H1 (cell line): Measurements from ENCODE around the gene ZACN. TPM values are rescaled to one million over a fixed set of nuclear protein-coding genes. Genes with fewer than 3 reads are reported as not detected.

ENCODE experiments used
- CTCF ChIA-PET: fragments of 300-600 bp; sonication (Branson Sonifier 250); formaldehyde crosslinking; loops from one replicate; lab custom pipeline; 2021; ENCODE audit not compliant: partially characterized antibody; lab: Charles Lee
- POLR2A ChIA-PET: fragments of 300-600 bp; sonication (Branson Sonifier 250); formaldehyde crosslinking; loops from one replicate; lab custom pipeline; 2021; ENCODE audit warnings: inconsistent platforms; ENCODE audit not compliant: partially characterized antibody; lab: Charles Lee
- DNase-seq, 2 experiments: peaks; one replicate each; pipeline versions ENCODE4 v3.0.0 to v3.0.0-alpha.2; 2010 to 2022; ENCODE audit warnings: low spot score in 2 of 2, low read depth in 1 of 2, mixed read lengths in 1 of 2
- FAIRE-seq: peaks from 2 replicates; lab custom pipeline; 2011; peaks lifted over from hg19 to GRCh38; lab: Jason Lieb, UNC
- H2AFZ ChIP-seq: 2 replicates; pipeline ENCODE4 v1.8.1; 2012; ENCODE audit warnings: low read length, inconsistent platforms
- H2AK5ac ChIP-seq: 2 replicates; pipeline ENCODE4 v1.6.1; 2013; ENCODE audit warnings: low read depth, low read length
- H2BK120ac ChIP-seq: replicated peaks from 2 replicates; pipeline ENCODE3; 2013; ENCODE audit warnings: low read depth, low read length, inconsistent platforms
- H2BK12ac ChIP-seq: 2 replicates; pipeline ENCODE4 v1.6.1; 2013; ENCODE audit warnings: low read depth, low read length
- H2BK15ac ChIP-seq: 2 replicates; pipeline ENCODE4 v1.6.1; 2013; ENCODE audit warnings: low read length
- H2BK20ac ChIP-seq: 2 replicates; pipeline ENCODE4 v1.6.1; 2013; ENCODE audit warnings: low read length
- H2BK5ac ChIP-seq: 2 replicates; pipeline ENCODE4 v1.6.1; 2013; ENCODE audit warnings: low read depth, low read length
- H3K14ac ChIP-seq: 2 replicates; pipeline ENCODE4 v1.6.1; 2013; ENCODE audit warnings: inconsistent platforms; ENCODE audit not compliant: insufficient read length
- H3K18ac ChIP-seq: 2 replicates; pipeline ENCODE4 v1.6.1; 2013; ENCODE audit warnings: low read length; ENCODE audit errors: extremely low read depth
- H3K23ac ChIP-seq: 2 replicates; pipeline ENCODE4 v1.6.1; 2013; ENCODE audit warnings: inconsistent platforms; ENCODE audit not compliant: insufficient read length
- H3K23me2 ChIP-seq: 2 replicates; pipeline ENCODE4 v1.6.1; 2013; ENCODE audit warnings: low read depth, low read length
- H3K27ac ChIP-seq: 2 replicates; pipeline ENCODE4 v1.6.1; 2011; ENCODE audit warnings: low read depth, low read length, inconsistent platforms
- H3K27me3 ChIP-seq, 4 experiments: replicated peaks in 1 of 4; 1 replicate in 1 of 4; 2 replicates in 3 of 4; pipeline versions ENCODE4 v1.6.1 to v1.8.1; 2011 to 2013; ENCODE audit warnings: low read length in 3 of 4, mild to moderate bottlenecking in 3 of 4, inconsistent platforms in 2 of 4, mixed read lengths in 2 of 4, moderate library complexity in 1 of 4; ENCODE audit not compliant: control insufficient read depth in 3 of 4, insufficient read depth in 3 of 4; ENCODE audit errors: extremely low read depth in 1 of 4
- H3K36me3 ChIP-seq, 4 experiments: 2 replicates each; pipeline versions ENCODE4 v1.6.1 to v1.8.1; 2011 to 2013; ENCODE audit warnings: mild to moderate bottlenecking in 4 of 4, low read length in 3 of 4, moderate library complexity in 2 of 4, control low read depth in 1 of 4, inconsistent platforms in 1 of 4; ENCODE audit not compliant: insufficient read depth in 4 of 4, control insufficient read depth in 2 of 4
- H3K4ac ChIP-seq: replicated peaks from 2 replicates; pipeline ENCODE3; 2013; ENCODE audit warnings: low read length, low read depth, mixed read lengths, inconsistent platforms; ENCODE audit not compliant: insufficient read length
- H3K4me1 ChIP-seq, 4 experiments: replicated peaks in 1 of 4; 1 replicate in 1 of 4; 2 replicates in 3 of 4; pipeline versions ENCODE4 v1.6.1 to v1.8.1; 2011 to 2013; ENCODE audit warnings: low read length in 3 of 4, inconsistent platforms in 2 of 4, mixed read lengths in 1 of 4; ENCODE audit not compliant: insufficient read depth in 4 of 4, control insufficient read depth in 3 of 4
- H3K4me2 ChIP-seq, 2 experiments: 2 replicates each; pipeline versions ENCODE4 v1.6.1 to v1.8.1; 2011 to 2013; ENCODE audit warnings: low read depth in 2 of 2, low read length in 2 of 2, control low read depth in 1 of 2, inconsistent platforms in 1 of 2, mild to moderate bottlenecking in 1 of 2; ENCODE audit not compliant: insufficient read depth in 1 of 2
- H3K4me3 ChIP-seq, 4 experiments: fragments of 200-600, 300-600 bp in 1 of 4; sonication (generic), shearing (Covaris generic), sonication (Bioruptor Twin) in 1 of 4; 2 replicates each; pipeline versions ENCODE4 v1.5.1 to v1.8.1; 2011 to 2016; ENCODE audit warnings: low read length in 4 of 4, low read depth in 3 of 4, control low read depth in 2 of 4, inconsistent platforms in 2 of 4, mild to moderate bottlenecking in 2 of 4, mixed read lengths in 1 of 4, moderate library complexity in 1 of 4; ENCODE audit not compliant: insufficient read depth in 2 of 4; ENCODE audit errors: extremely low read depth in 1 of 4
- H3K56ac ChIP-seq: replicated peaks from 2 replicates; pipeline ENCODE3; 2013; ENCODE audit warnings: low read depth, mild to moderate bottlenecking, mixed read lengths, low read length, inconsistent platforms; ENCODE audit not compliant: insufficient read length
- H3K79me1 ChIP-seq: 2 replicates; pipeline ENCODE4 v1.6.1; 2013; ENCODE audit warnings: low read depth, low read length, control low read depth
- H3K79me2 ChIP-seq, 2 experiments: 2 replicates each; pipeline versions ENCODE4 v1.6.1 to v1.8.1; 2012 to 2013; ENCODE audit warnings: low read length in 2 of 2, mild to moderate bottlenecking in 2 of 2, inconsistent platforms in 1 of 2; ENCODE audit not compliant: insufficient read depth in 2 of 2, control insufficient read depth in 1 of 2
- H3K9ac ChIP-seq, 4 experiments: replicated peaks in 1 of 4; 1 replicate in 1 of 4; 2 replicates in 3 of 4; pipeline versions ENCODE4 v1.6.1 to v1.8.1; 2011 to 2013; ENCODE audit warnings: low read depth in 3 of 4, low read length in 3 of 4, control low read depth in 2 of 4, mild to moderate bottlenecking in 2 of 4, moderate library complexity in 2 of 4, inconsistent platforms in 1 of 4; ENCODE audit errors: extremely low read depth in 1 of 4
- H3K9me3 ChIP-seq, 2 experiments: 2 replicates each; pipeline versions ENCODE4 v1.6.1 to v1.8.1; 2012 to 2013; ENCODE audit warnings: mild to moderate bottlenecking in 2 of 2, moderate library complexity in 2 of 2, control low read depth in 1 of 2, inconsistent platforms in 1 of 2, low read depth in 1 of 2, low read length in 1 of 2, mixed read lengths in 1 of 2; ENCODE audit not compliant: insufficient read depth in 2 of 2
- H4K20me1 ChIP-seq, 2 experiments: replicated peaks in 1 of 2; 2 replicates each; pipeline versions ENCODE3 to v1.8.1; 2011 to 2013; ENCODE audit warnings: inconsistent platforms in 2 of 2, low read length in 2 of 2, mild to moderate bottlenecking in 1 of 2; ENCODE audit not compliant: insufficient read depth in 2 of 2, control insufficient read depth in 1 of 2
- H4K5ac ChIP-seq: 2 replicates; pipeline ENCODE4 v1.6.1; 2013; ENCODE audit warnings: low read length, low read depth, mixed read lengths, inconsistent platforms; ENCODE audit not compliant: insufficient read length
- H4K8ac ChIP-seq: 2 replicates; pipeline ENCODE4 v1.8.0; 2013; ENCODE audit warnings: mild to moderate bottlenecking, moderate library complexity, low read length, inconsistent platforms; ENCODE audit not compliant: insufficient read depth; ENCODE audit errors: extremely low read depth
- H4K91ac ChIP-seq: replicated peaks from 2 replicates; pipeline ENCODE3; 2013; ENCODE audit warnings: low read length, mixed read lengths, inconsistent platforms; ENCODE audit not compliant: insufficient read length
- ATF3 ChIP-seq: IDR thresholded peaks from 2 replicates; pipeline ENCODE4 v1.6.1; 2011; ENCODE audit warnings: low read depth, mild to moderate bottlenecking, low read length; ENCODE audit not compliant: insufficient read depth
- BCL11A ChIP-seq, 2 experiments: IDR thresholded peaks; one replicate each; pipeline ENCODE4 v1.6.1; 2011; ENCODE audit warnings: low read depth in 2 of 2, low read length in 2 of 2, mild to moderate bottlenecking in 2 of 2
- CHD2 ChIP-seq: IDR thresholded peaks from 2 replicates; pipeline ENCODE4 v1.6.1; 2012; ENCODE audit warnings: low read length, improper control_type of control experiment
- CREB1 ChIP-seq: IDR thresholded peaks from 2 replicates; pipeline ENCODE4 v1.6.1; 2012; ENCODE audit warnings: inconsistent platforms
- CTBP2 ChIP-seq: IDR thresholded peaks from 2 replicates; pipeline ENCODE4 v1.7.0; 2011; ENCODE audit warnings: borderline replicate concordance, mild to moderate bottlenecking, moderate library complexity, mixed read lengths, low read length; ENCODE audit not compliant: insufficient read depth, insufficient read length
- E2F6 ChIP-seq: IDR thresholded peaks from 2 replicates; pipeline ENCODE4 v1.6.1; 2012; ENCODE audit warnings: inconsistent platforms
- NANOG ChIP-seq: IDR thresholded peaks from 2 replicates; pipeline ENCODE4 v1.6.1; 2011; ENCODE audit warnings: low read length, low read depth, mild to moderate bottlenecking, inconsistent platforms; ENCODE audit not compliant: insufficient read depth, poor library complexity, severe bottlenecking
- POLR2A ChIP-seq, 2 experiments: IDR thresholded peaks; 1 replicate in 1 of 2; 2 replicates in 1 of 2; pipeline ENCODE4 v1.6.1; 2011; ENCODE audit warnings: low read depth in 2 of 2, low read length in 2 of 2, mild to moderate bottlenecking in 2 of 2; ENCODE audit errors: control extremely low read depth in 1 of 2
- POLR2AphosphoS5 ChIP-seq: IDR thresholded peaks from 2 replicates; pipeline ENCODE4 v1.6.1; 2011; ENCODE audit warnings: low read depth, low read length
- SIN3A ChIP-seq, 2 experiments: IDR thresholded peaks in 1 of 2; conservative IDR thresholded peaks in 1 of 2; 2 replicates each; pipeline ENCODE4 v1.6.1; 2011 to 2012; ENCODE audit warnings: low read length in 2 of 2, improper control_type of control experiment in 1 of 2, low read depth in 1 of 2, mild to moderate bottlenecking in 1 of 2
- SP1 ChIP-seq: IDR thresholded peaks from 2 replicates; pipeline ENCODE4 v1.6.1; 2011; ENCODE audit warnings: low read depth, low read length
- ZNF274 ChIP-seq: IDR thresholded peaks from 2 replicates; pipeline ENCODE4 v1.7.0; 2012; ENCODE audit warnings: low read length, borderline replicate concordance; ENCODE audit errors: extremely low read depth
- WGBS, 2 experiments: shearing (Covaris generic) in 1 of 2; methylation state at CpG; one replicate each; pipeline versions ENCODE4 v1.1.6 to v1.1.7; 2013 to 2015; ENCODE audit warnings: low lambda C conversion rate in 2 of 2, mixed read lengths in 2 of 2, inconsistent platforms in 1 of 2, low coverage in 1 of 2, missing lambda C conversion rate in 1 of 2; ENCODE audit not compliant: insufficient replicate concordance in 2 of 2, insufficient coverage in 1 of 2, insufficient read length in 1 of 2; ENCODE audit errors: extremely low coverage in 1 of 2, missing lambda C conversion rate in 1 of 2; 5-methylcytosine and 5-hydroxymethylcytosine counted together
- polyA plus RNA-seq, 7 experiments: library from polyadenylated mRNA; depleted of rRNA in 3 of 7; stranded (reverse) in 5 of 7; unstranded in 2 of 7; fragments of >200 nt in 5 of 7; fragments of 200-250 nt in 2 of 7; gene quantifications; 1 replicate in 5 of 7; 2 replicates in 1 of 7; 4 replicates in 1 of 7; pipeline versions ENCODE4 v1.2.1 to v1.2.3, GENCODE V29; 2011 to 2013; ENCODE audit warnings: missing spikeins in 2 of 7, mixed read lengths in 2 of 7
- total RNA-seq: library from RNA; stranded (reverse); fragmentation: NEBNext Ultra II Directional; extraction: Animal tissue kit (Norgen Biotek cat#: 25700); gene quantifications from 2 replicates; pipeline ENCODE4 v1.2.1, GENCODE V29; 2021

ZACN gene
- total and polyA plus RNA-seq, 2 of the 8 experiments (the other 6 are each of a cell fraction or from before 2014, with no cell fraction given) = 0.26 TPM; not detected in 1

- Histone ChIP-seq H3K18ac (no peak overlapping the region), H3K14ac (no peak overlapping the region), H3K4ac (no peak overlapping the region), H3K4me1 (peaks cover 0 to 2% (median 0%) of the 10 kb centered on the region in 4 experiments; a peak in 1 of 7 replicates), H3K79me1 (no peaks in the 10 kb centered on the region; the same call in 1 of the 2 replicates), H2BK5ac (no peak overlapping the region), H3K27me3 (no peaks in the 10 kb centered on the region), H2BK120ac (no peak overlapping the region), H2AFZ (no peak overlapping the region), H3K23ac (no peak overlapping the region), H3K56ac (no peak overlapping the region), H4K20me1 (no peaks in the 10 kb centered on the region), H2BK15ac (no peak overlapping the region), H2BK20ac (no peak overlapping the region), H4K91ac (no peak overlapping the region), H3K9ac (no peak overlapping the region), H4K5ac (no peak overlapping the region), H3K4me3 (no peak overlapping the region), H3K79me2 (no peaks in the 10 kb centered on the region), H3K27ac (no peak overlapping the region), H3K4me2 (no peak overlapping the region), H2AK5ac (no peak overlapping the region), H2BK12ac (no peak overlapping the region), H3K36me3 (peaks cover 27 to 72% (median 58%) of the 10 kb centered on the region in 4 experiments), H3K23me2 (no peaks in the 10 kb centered on the region), H3K9me3 (no peaks in the 10 kb centered on the region), H4K8ac (no peak overlapping the region)
- DNase-seq (no peak), FAIRE-seq (no peak)
- POLR2A ChIA-PET = interaction anchor here (0.6 to 1.4 kb wide), 4 partner anchors 8 to 33 kb away, joined by 3 to 5 read pairs (median 4); no protein-coding TSS in a partner anchor
- CTCF ChIA-PET = interaction anchor here (0.6 to 1.3 kb wide), 6 partner anchors 16 to 769 kb away, joined by 3 to 5 read pairs (median 3); no protein-coding TSS in a partner anchor
- 94% methylated on average over 9 of the region's 9 CpGs; no CpG with 5 or more reads in 1 of the 2 experiments for WGBS, 2 experiments
- TF ChIP-seq CREB1 (no peak), CTBP2 (no peak), ZNF274 (no peak), BCL11A (IDR thresholded peaks at IDR 0.05; ENCODE audit: low read depth in 2 of 2, low read length in 2 of 2) (no peak), NANOG (no peak), POLR2A (IDR thresholded peaks at IDR 0.05; ENCODE audit: control extremely low read depth in 1 of 2, low read depth in 2 of 2, low read length in 2 of 2) (no peak), POLR2AphosphoS5 (no peak), CHD2 (no peak), SIN3A (conservative IDR thresholded peaks at IDR 0.05 in 1 of 2, IDR thresholded peaks at IDR 0.05 in 1 of 2; ENCODE audit: low read depth in 1 of 2, low read length in 2 of 2) (no peak), ATF3 (no peak), E2F6 (no peak), SP1 (no peak)
Observed at GRCh38 chr17:76048025-76048605, 30.9 kb upstream of the ZACN start.
